PC-3 (cell line): ENCODE measurements around the gene ADPRHL1. TPM values are rescaled to one million over a fixed set of nuclear protein-coding genes. Genes with fewer than 3 reads are reported as not detected.

Experiments
- ATAC-seq: fragments of 200-7000 bp; cut with Tn5 transposase; 2 replicates; pipeline ENCODE4 v1.9.1; 2020; ENCODE audit warnings: mild to moderate bottlenecking, moderate library complexity
- BruUV-seq: library from RNA; stranded (reverse); fragments of 400-500 nt; replicated peaks from 2 replicates; lab custom pipeline; 2021; lab: Mats Ljungman, UMichigan
- CTCF ChIA-PET: fragments of 300-600 bp; sonication (Branson Sonifier 250); formaldehyde crosslinking; loops from one replicate; lab custom pipeline; 2022; ENCODE audit warnings: antibody characterized with exemption; lab: Charles Lee
- POLR2A ChIA-PET: fragments of 300-600 bp; sonication (Branson Sonifier 250); formaldehyde crosslinking; loops from one replicate; lab custom pipeline; 2022; ENCODE audit warnings: antibody characterized with exemption; ENCODE audit not compliant: unreplicated experiment; lab: Charles Lee
- DNase-seq: peaks from one replicate; pipeline ENCODE4 v3.0.0-alpha.2; 2015
- H2AFZ ChIP-seq: fragments of 300-600 bp; sonication (generic); 2 replicates; pipeline ENCODE4 v1.6.0; 2016; ENCODE audit warnings: antibody characterized with exemption, low read length
- H3F3A ChIP-seq: fragments of 300-600 bp; sonication (generic); one replicate; pipeline ENCODE4 v1.6.0; 2017; ENCODE audit warnings: antibody characterized with exemption, low read length, control low read depth, mild to moderate bottlenecking; ENCODE audit not compliant: unreplicated experiment
- H3K27ac ChIP-seq: fragments of 300-600 bp; sonication (generic); 2 replicates; pipeline ENCODE4 v1.5.1; 2016; ENCODE audit warnings: mild to moderate bottlenecking, low read length
- H3K27me3 ChIP-seq: fragments of 300-600 bp; sonication (generic); 2 replicates; pipeline ENCODE4 v1.6.1; 2016; ENCODE audit warnings: low read length, mixed read lengths
- H3K36me3 ChIP-seq: fragments of 300-600 bp; sonication (generic); 2 replicates; pipeline ENCODE4 v1.6.1; 2016; ENCODE audit warnings: low read depth, mixed run types, low read length, mixed read lengths
- H3K4me1 ChIP-seq: fragments of 300-600 bp; sonication (generic); 2 replicates; pipeline ENCODE4 v1.5.1; 2016; ENCODE audit warnings: low read length; ENCODE audit not compliant: insufficient read depth
- H3K4me2 ChIP-seq: fragments of 300-600 bp; sonication (generic); 2 replicates; pipeline ENCODE4 v1.6.0; 2016; ENCODE audit warnings: low read length
- H3K4me3 ChIP-seq: fragments of 300-600 bp; sonication (generic); 2 replicates; pipeline ENCODE4 v1.5.1; 2016; ENCODE audit warnings: mild to moderate bottlenecking, low read length, mixed read lengths
- H3K79me2 ChIP-seq: fragments of 300-600 bp; sonication (generic); 2 replicates; pipeline ENCODE4 v1.6.1; 2017; ENCODE audit warnings: low read length, mixed read lengths
- H3K9ac ChIP-seq: fragments of 300-600 bp; sonication (generic); 2 replicates; pipeline ENCODE4 v1.6.0; 2016; ENCODE audit warnings: mild to moderate bottlenecking, low read length
- H3K9me2 ChIP-seq: fragments of 300-600 bp; sonication (generic); replicated peaks from 2 replicates; pipeline ENCODE4 v1.6.1; 2016; ENCODE audit warnings: mixed run types, low read length, mixed read lengths
- H3K9me3 ChIP-seq: fragments of 300-600 bp; sonication (generic); 2 replicates; pipeline ENCODE4 v1.6.1; 2016; ENCODE audit warnings: low read length, mixed read lengths
- H4K20me1 ChIP-seq: fragments of 300-600 bp; sonication (generic); 2 replicates; pipeline ENCODE4 v1.6.1; 2016; ENCODE audit warnings: low read length, mixed read lengths
- CTCF ChIP-seq: fragments of 300-600 bp; sonication (generic); conservative IDR thresholded peaks from 2 replicates; pipeline ENCODE4 v1.5.1; 2017; ENCODE audit warnings: antibody characterized with exemption, low read depth, mild to moderate bottlenecking, low read length
- EZH2 ChIP-seq: fragments of 300-600 bp; sonication (generic); IDR thresholded peaks from one replicate; pipeline ENCODE4 v1.6.1; 2017; ENCODE audit warnings: antibody characterized with exemption, mild to moderate bottlenecking, low read length; ENCODE audit not compliant: unreplicated experiment
- EZH2phosphoT487 ChIP-seq: fragments of 300-600 bp; sonication (generic); IDR thresholded peaks from 2 replicates; pipeline ENCODE4 v1.6.1; 2018; ENCODE audit warnings: mild to moderate bottlenecking, antibody characterized with exemption, low read length, borderline replicate concordance
- intact Hi-C: fragments of 100-400 bp; cut with micrococcal nuclease; formaldehyde crosslinking; loops from 2 replicates; pipeline ENCODE4 v1.9.0; 2023
- total RNA-seq: library from RNA; depleted of rRNA; stranded (reverse); fragments of >200 nt; gene quantifications from 2 replicates; pipeline ENCODE4 v1.2.3, GENCODE V29; 2014

The ADPRHL1 gene
- total RNA-seq, 1 experiment from 2014 or later = 10.3 TPM

DNA sequence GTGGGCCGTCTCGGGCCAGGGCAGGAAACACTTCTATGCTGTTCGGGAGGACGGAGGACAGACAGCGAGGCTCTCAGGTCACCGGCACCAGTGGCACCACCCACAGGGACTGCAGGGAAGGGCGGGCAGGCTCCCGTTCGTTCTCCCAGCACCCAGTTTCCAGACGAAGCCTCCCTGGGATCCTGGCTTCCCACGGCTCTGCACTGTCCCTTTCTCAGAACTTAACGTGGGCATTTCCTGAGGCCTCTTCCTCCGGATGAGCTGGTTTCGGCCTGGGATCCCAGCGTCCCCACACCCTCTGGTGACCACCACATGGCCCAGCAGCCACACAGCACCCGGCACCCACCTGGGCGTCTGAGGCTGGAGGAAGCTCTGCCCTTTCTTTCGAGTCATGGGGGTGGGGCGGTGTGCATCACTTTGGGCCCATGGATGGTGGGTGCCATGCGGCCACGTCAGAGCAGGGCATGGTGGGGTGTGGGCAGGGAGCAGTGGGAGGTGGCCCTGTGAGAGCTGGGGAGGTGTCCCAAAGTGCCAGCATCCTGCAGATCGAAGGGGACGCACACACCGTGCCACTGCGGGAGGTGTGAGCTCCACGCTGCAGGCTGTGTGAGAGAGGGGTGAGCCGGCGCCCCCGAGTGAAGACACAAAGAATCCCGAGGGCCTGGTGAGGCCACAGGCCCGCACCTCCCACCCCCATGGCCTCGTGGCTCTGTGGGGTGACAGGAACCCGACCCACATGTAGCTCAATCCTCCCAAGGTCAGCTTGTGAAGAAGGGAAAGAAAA lies 50.6 kb downstream of the ADPRHL1 start:
- CTCF ChIA-PET = no interaction called here
- ATAC-seq = no peak
- no peaks in the 10 kb centered on the region for H3K27me3 ChIP-seq

DNA sequence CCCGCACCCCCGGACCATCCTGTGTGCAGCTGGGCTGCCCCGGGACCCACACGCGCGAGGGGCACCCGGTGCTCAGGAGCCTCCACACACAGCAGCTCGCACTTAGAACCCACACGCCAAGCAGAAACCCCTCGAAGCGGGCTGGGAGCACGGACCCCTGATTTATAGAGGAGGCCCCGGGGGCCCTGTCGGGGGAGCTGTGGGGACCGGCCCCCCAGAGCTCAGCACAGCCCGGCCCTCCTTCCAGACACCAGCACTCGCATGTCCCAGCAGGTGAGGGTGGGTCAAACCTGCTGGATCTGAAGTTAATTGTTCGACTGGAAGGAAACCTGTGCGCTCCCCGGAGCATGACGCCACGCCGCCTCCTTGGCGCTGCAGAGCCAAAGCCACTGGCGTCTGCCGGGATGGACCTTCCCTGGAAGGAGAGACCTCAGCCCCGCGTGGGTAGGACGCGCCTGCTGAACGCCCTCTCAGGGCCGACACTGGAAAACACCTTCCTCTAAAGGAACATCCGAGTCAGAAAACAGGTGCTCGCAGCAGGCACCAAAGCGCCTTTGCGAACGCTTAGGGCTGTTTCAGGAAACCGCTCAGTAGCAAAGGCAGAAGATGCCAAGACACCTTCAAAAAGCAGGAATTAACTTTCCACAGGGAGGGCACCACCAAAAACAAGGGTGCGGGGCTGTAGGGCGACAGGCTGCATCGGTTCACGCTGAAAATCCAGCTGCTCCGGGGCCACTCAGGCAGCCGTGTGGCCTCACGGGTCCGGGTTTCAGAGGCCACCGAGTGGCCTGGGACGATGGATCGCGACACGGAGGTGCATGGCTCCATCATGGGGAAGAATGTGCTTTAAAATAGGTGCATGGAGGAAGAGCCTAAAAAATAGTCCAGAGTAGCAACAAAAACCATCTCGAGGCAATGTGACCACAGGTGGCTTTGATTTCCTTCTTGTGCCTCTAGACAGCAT lies 51.6 kb downstream of the ADPRHL1 start:
- Histone ChIP-seq H3K4me2 (no peak overlapping the region), H3F3A (no peaks in the 10 kb centered on the region), H3K4me1 (no peaks in the 10 kb centered on the region), H3K27me3 (no peaks in the 10 kb centered on the region), H3K9ac (no peak overlapping the region), H3K9me3 (no peaks in the 10 kb centered on the region), H3K27ac (no peak overlapping the region), H4K20me1 (no peaks in the 10 kb centered on the region), H3K79me2 (no peaks in the 10 kb centered on the region), H3K4me3 (no peak overlapping the region), H2AFZ (no peak overlapping the region), H3K36me3 (no peaks in the 10 kb centered on the region), H3K9me2 (no peaks in the 10 kb centered on the region)
- no TSS peak for BruUV-seq
- no peak for ATAC-seq
- ChIA-PET CTCF (no interaction called here), POLR2A (interaction anchor here (0.6 kb wide), 1 partner anchor 37 kb away, joined by 5 read pairs; no protein-coding TSS in a partner anchor)
- DNase-seq = no peak
- TF ChIP-seq EZH2 = no peak
- intact Hi-C loops = no loop called here

More for the DNA sequence above, 50.6 kb downstream of the ADPRHL1 start:
- no peaks in the 10 kb centered on the region for H3K79me2 ChIP-seq
- H3K27ac ChIP-seq = no peak overlapping the region
- intact Hi-C loops = no loop called here
- no peaks in the 10 kb centered on the region for H3F3A ChIP-seq
- H3K4me2 ChIP-seq = no peak overlapping the region
- no peaks in the 10 kb centered on the region for H4K20me1 ChIP-seq
- H3K4me1 ChIP-seq = no peaks in the 10 kb centered on the region
- no peak for DNase-seq
- no peaks in the 10 kb centered on the region for H3K9me2 ChIP-seq
- no TSS peak for BruUV-seq
- no peak for TF ChIP-seq EZH2
- no peak for TF ChIP-seq CTCF
- TF ChIP-seq EZH2phosphoT487 = no peak
- no peak overlapping the region for H3K9ac ChIP-seq
- no peaks in the 10 kb centered on the region for H3K36me3 ChIP-seq
- H3K4me3 ChIP-seq = no peak overlapping the region
- POLR2A ChIA-PET = no interaction called here
- no peaks in the 10 kb centered on the region for H3K9me3 ChIP-seq
- H2AFZ ChIP-seq = no peak overlapping the region

- POLR2A ChIA-PET = interaction anchor here (0.6 kb wide), 1 partner anchor 36 kb away, joined by 5 read pairs; no protein-coding TSS in a partner anchor
- no peaks in the 10 kb centered on the region for H3F3A ChIP-seq
- DNase-seq (no peak), ATAC-seq (no peak)
- no peak for TF ChIP-seq EZH2phosphoT487
- no peak for TF ChIP-seq EZH2
- no peak for TF ChIP-seq CTCF
- no peak overlapping the region for H3K9ac ChIP-seq
- BruUV-seq = no TSS peak
- intact Hi-C loops = no loop called here
- no peak overlapping the region for H3K4me3 ChIP-seq
- no peak overlapping the region for H3K4me2 ChIP-seq
- H3K27ac ChIP-seq = no peak overlapping the region
- no peak overlapping the region for H2AFZ ChIP-seq
- CTCF ChIA-PET = no interaction called here
- H3K4me1 ChIP-seq = no peaks in the 10 kb centered on the region
- H3K9me3 ChIP-seq = no peaks in the 10 kb centered on the region
- H3K79me2 ChIP-seq = no peaks in the 10 kb centered on the region
- no peaks in the 10 kb centered on the region for H3K36me3 ChIP-seq
- no peaks in the 10 kb centered on the region for H3K9me2 ChIP-seq
- H3K27me3 ChIP-seq = no peaks in the 10 kb centered on the region
- H4K20me1 ChIP-seq = no peaks in the 10 kb centered on the region
Measured at GRCh38 chr13:113400621-113401451, 52.5 kb downstream of the ADPRHL1 start.
